ENCODE results near the gene ZNF772. TPM values are rescaled to one million over a fixed set of nuclear protein-coding genes. Genes with fewer than 3 reads are reported as not detected.

ZNF772 gene
- total RNA-seq, 1 donor from 2014 or later: 24.0 TPM

DNA sequence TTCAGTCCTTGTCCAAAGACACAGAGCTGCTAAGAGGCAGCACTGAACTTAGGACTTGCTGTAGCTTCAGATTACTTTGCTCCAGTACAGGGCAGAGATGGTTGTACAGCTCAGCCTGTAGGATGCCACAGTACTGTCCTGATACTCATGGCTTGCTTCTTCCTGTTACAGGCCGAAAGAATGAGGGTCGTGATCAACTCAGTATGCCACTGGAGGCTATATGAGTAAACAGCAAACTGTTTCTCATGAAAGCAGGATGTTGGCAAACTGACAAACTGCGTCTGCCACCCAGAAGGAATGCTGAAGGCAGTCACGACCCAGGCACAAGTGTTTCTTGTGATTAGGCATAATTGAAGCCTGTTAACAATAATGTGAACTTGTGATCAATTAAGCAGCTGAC lies 39.4 kb downstream of the ZNF772 start:
- ATAC-seq (no peak), DNase-seq (no peak)
- intact Hi-C loops (cut with micrococcal nuclease): no loop called here

DNA sequence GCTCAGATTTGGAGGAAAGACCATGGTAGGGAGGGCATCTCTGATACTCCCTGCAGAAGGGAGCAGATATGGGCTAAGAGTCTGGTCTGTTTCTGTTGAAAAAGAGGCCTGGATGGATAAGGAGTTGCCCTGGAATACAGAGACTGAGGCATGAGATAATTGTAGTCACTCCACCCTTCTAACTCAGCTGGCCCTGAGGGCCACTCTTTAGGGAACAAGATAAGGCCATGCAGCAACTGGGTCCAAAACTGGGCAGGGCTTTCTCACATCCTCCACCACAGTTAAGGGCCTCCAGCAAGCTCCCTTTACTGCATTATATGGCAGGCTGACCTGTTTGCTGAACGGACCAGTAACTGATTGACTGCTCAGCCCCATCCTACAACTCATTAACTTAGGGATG lies 40.9 kb downstream of the ZNF772 start:
- ATAC-seq: no peak
- intact Hi-C loops (cut with micrococcal nuclease): no loop called here
- DNase-seq: no peak

- peak; percentile 96 for DNase-seq
- intact Hi-C loops (cut with micrococcal nuclease): no loop called here
- peak; percentile 99 for ATAC-seq
These were observed 42.0 kb downstream of the ZNF772 start, which contains the start of gene ZNF749 for GRCh38 chr19:57435062-57435978. Gene ZNF749, plus strand, starts transcription at chr19:57435325. Its CDS starts 254 bp downstream, at chr19:57435579.

DNA sequence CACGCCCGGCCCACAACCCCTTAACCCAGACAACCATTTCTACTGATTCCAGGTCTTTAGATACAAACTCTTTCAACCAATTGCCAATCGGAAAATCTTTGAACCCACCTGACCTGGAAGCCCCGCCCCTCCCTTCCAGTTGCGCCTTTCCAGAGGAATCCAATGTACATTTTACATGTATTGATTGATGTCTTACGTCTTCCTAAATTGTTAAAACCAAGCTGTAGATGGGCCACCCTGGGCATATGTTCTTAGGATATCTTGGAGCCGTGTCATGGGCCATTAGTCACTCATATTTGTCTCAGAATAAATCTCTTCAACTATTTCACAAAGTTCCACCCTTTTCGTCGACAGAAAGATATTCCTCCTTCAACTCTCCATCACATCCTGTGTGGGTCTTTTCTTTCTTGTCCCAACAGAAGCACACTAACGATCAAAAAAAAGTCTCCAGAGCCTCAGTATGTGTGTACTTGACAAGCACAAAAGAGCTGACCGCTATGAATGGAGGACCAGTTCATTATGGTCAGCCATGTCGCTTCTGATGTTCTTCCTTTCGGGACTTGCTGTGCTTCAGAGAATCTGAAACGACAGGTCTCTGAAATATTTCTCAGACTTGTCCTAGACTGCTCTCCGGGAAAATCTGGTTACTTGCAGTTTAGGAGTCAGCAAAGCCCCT lies 42.8 kb downstream of the ZNF772 start:
- DNase-seq (no peak), ATAC-seq (no peak)
- intact Hi-C loops (cut with micrococcal nuclease): no loop called here

DNA sequence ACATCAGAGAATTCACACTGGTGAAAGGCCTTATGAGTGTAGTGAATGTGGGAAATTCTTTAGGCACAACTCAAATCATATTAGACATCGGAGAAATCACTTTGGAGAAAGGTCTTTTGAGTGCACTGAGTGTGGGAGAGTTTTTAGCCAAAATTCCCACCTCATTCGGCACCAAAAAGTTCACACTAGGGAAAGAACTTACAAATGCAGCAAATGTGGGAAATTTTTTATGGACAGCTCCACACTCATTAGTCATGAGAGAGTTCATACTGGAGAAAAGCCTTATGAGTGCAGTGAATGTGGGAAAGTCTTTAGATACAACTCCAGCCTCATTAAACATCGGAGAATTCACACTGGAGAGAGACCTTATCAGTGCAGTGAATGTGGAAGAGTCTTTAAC lies 56.3 kb downstream of the ZNF772 start:
- ATAC-seq: no peak
- intact Hi-C loops (cut with micrococcal nuclease): no loop called here

GRCh38 chr19:57419439-57419838 lies 57.9 kb downstream of the ZNF772 start:
- ATAC-seq (no peak), DNase-seq (no peak)
- intact Hi-C loops (cut with micrococcal nuclease): no loop called here

More for the DNA sequence above, 56.3 kb downstream of the ZNF772 start:
- DNase-seq: no peak

Other genes starting within 250 kb of the ZNF772 start
- gene AURKC, start 246.5 kb downstream of the ZNF772 start, total RNA-seq: 1.5 TPM
- gene ZNF805, start 236.9 kb downstream of the ZNF772 start, total RNA-seq: 9.0 TPM
- 26.4 TPM for gene ZNF460, start 197.1 kb downstream of the ZNF772 start, total RNA-seq
- 6.1 TPM for gene ZNF543, start 157.1 kb downstream of the ZNF772 start, total RNA-seq
- gene ZNF304, start 126.3 kb downstream of the ZNF772 start, total RNA-seq: 8.3 TPM
- gene TRAPPC2B, start 114.0 kb downstream of the ZNF772 start, total RNA-seq: 10.9 TPM
- 3.2 TPM for gene ZNF547, start 114.0 kb downstream of the ZNF772 start, total RNA-seq
- gene ZNF548, start 87.7 kb downstream of the ZNF772 start, total RNA-seq: 17.8 TPM
- gene ZNF17, start 66.4 kb downstream of the ZNF772 start, total RNA-seq: 8.8 TPM
- 3.3 TPM for gene ZNF749, start 42.2 kb downstream of the ZNF772 start, total RNA-seq
- gene VN1R1, start 20.4 kb downstream of the ZNF772 start, total RNA-seq: 4.1 TPM
- 9.1 TPM for gene ZNF419, start 10.2 kb upstream of the ZNF772 start, total RNA-seq
- gene ZNF773, start 22.4 kb upstream of the ZNF772 start, total RNA-seq: 6.0 TPM
- 4.1 TPM for gene ZNF549, start 49.8 kb upstream of the ZNF772 start, total RNA-seq
- gene ZNF550, start 82.3 kb upstream of the ZNF772 start, total RNA-seq: 8.4 TPM
- gene ZNF416, start 101.3 kb upstream of the ZNF772 start, total RNA-seq: 4.8 TPM
- 4.1 TPM for gene ZIK1, start 106.6 kb upstream of the ZNF772 start, total RNA-seq
- gene ZNF530, start 122.3 kb upstream of the ZNF772 start, total RNA-seq: 3.9 TPM
- gene ZNF134, start 136.7 kb upstream of the ZNF772 start, total RNA-seq: 12.9 TPM
- gene ZNF211, start 155.6 kb upstream of the ZNF772 start, total RNA-seq: 11.1 TPM
- gene ZSCAN4, start 191.4 kb upstream of the ZNF772 start, total RNA-seq: not detected
- 3.1 TPM for gene ZNF551, start 204.4 kb upstream of the ZNF772 start, total RNA-seq
- 3.5 TPM for gene ZNF154, start 231.6 kb upstream of the ZNF772 start, total RNA-seq

Measured in left ventricle myocardium superior (tissue), 1 donor.